ENCODE results near the gene TMEM114.

TMEM114 gene

DNA sequence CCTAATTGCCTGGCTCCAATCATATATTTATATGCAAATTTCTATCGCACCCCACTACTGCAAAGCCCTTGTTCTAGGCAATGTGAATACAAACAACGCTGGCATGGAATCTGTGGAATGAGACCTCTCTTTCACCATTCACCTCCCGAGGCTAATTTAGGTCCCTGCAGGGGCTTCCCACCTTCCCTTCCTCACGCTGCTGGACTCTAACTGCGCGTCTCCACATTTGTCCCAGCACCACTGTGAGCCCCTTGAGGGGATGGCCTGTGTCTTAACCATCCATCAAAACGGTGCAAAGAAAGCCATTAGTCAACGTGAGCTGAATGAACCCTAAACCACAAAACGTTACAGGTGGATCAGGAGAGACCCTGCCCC, 1.6 kb downstream of the TMEM114 start:
- DNase-seq (ENCODE audit: low spot score): no peak
- ChIA-PET POLR2A (ENCODE audit: low non-redundant PET) (no interaction called here), CTCF (no interaction called here)
- TF ChIP-seq, protein P1, sequence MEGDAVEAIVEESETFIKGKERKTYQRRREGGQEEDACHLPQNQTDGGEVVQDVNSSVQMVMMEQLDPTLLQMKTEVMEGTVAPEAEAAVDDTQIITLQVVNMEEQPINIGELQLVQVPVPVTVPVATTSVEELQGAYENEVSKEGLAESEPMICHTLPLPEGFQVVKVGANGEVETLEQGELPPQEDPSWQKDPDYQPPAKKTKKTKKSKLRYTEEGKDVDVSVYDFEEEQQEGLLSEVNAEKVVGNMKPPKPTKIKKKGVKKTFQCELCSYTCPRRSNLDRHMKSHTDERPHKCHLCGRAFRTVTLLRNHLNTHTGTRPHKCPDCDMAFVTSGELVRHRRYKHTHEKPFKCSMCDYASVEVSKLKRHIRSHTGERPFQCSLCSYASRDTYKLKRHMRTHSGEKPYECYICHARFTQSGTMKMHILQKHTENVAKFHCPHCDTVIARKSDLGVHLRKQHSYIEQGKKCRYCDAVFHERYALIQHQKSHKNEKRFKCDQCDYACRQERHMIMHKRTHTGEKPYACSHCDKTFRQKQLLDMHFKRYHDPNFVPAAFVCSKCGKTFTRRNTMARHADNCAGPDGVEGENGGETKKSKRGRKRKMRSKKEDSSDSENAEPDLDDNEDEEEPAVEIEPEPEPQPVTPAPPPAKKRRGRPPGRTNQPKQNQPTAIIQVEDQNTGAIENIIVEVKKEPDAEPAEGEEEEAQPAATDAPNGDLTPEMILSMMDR (conservative IDR thresholded peaks at IDR 0.05; ENCODE audit: low read depth): no peak
- no peak overlapping the region for H3K27ac ChIP-seq

DNA sequence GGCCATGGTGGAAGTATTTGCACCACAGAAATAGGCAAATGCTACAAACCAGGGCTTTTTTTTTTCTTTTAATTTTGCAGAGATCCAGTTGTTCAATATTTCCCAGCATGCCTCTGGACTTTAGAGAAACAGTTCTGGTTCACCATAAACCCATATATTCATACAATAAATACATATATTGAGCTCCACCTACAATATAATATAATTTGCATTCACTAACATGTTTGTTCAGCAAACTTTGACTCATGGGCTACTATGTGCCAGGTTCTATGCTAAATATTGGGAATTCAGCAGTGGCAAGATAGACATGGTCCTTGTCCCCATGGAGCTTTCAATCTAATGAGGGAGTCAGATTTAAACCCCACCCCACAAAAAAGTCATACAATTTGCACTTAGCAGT, 3.2 kb downstream of the TMEM114 start:
- no peak for DNase-seq (ENCODE audit: low spot score)
- CTCF ChIA-PET: interaction anchor here (1.1 kb wide), 1 partner anchor 20 kb away, joined by 3 read pairs; no protein-coding TSS in a partner anchor
- TF ChIP-seq, protein P1 (conservative IDR thresholded peaks at IDR 0.05; ENCODE audit: low read depth): no peak
- no peak overlapping the region for H3K27ac ChIP-seq
- POLR2A ChIA-PET (ENCODE audit: low non-redundant PET): no interaction called here

DNA sequence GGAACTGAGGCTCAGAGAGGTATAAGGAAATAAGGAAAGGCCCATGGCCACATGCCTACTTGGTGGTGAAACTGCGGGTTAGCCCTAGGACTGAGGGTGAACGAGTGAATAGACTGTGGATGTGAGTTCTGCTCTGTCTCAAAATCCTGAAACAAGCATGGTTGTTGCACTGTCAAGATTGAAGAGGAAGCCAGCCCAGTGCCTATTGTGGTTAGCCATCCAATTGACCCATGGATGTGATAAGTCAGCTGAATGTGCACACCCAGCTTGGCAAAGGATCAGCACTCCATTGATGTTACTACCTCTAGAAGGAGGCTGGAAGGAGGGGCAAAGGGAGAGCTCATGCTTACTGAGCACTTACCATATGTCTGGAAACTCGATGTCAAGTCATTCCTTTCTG, 4.5 kb downstream of the TMEM114 start:
- H3K27ac ChIP-seq: no peak overlapping the region
- CTCF ChIA-PET: no interaction called here
- POLR2A ChIA-PET (ENCODE audit: low non-redundant PET): no interaction called here
- TF ChIP-seq, protein P1 (conservative IDR thresholded peaks at IDR 0.05; ENCODE audit: low read depth): no peak
- DNase-seq (ENCODE audit: low spot score): no peak

- CTCF ChIA-PET: no interaction called here
Measured at GRCh38 chr16:8585041-8585440, 5.3 kb downstream of the TMEM114 start.

DNA sequence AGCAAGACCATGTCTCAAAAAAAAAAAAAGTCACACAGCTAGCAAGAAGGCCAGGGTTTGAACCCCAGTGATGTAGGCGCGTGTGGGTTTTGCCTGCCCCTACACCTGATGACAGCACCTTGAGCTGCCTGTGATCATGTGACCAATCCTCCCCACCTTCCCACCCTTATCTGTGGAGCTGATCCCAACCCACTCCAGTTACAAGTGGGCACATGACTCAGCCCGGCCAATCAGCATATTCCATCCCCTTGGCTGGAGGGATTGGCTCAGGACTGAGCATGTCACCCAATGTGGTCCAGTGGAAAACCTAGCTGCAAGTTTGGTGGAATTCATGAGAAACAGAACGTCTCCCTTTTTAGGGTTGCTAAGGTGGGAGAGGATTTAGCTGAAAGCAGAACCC, 6.6 kb downstream of the TMEM114 start:
- no peak for DNase-seq (ENCODE audit: low spot score)
- POLR2A ChIA-PET (ENCODE audit: low non-redundant PET): no interaction called here
- CTCF ChIA-PET: interaction anchor here (0.6 kb wide), 1 partner anchor 215 kb away, joined by 3 read pairs; no protein-coding TSS in a partner anchor
- H3K27ac ChIP-seq: no peak overlapping the region
- TF ChIP-seq, protein P1 (conservative IDR thresholded peaks at IDR 0.05; ENCODE audit: low read depth): no peak

More at GRCh38 chr16:8585041-8585440, 5.3 kb downstream of the TMEM114 start:
- DNase-seq (ENCODE audit: low spot score): no peak
- TF ChIP-seq, protein P1 (conservative IDR thresholded peaks at IDR 0.05; ENCODE audit: low read depth): no peak
- POLR2A ChIA-PET (ENCODE audit: low non-redundant PET): no interaction called here
- H3K27ac ChIP-seq: no peak overlapping the region

DNA sequence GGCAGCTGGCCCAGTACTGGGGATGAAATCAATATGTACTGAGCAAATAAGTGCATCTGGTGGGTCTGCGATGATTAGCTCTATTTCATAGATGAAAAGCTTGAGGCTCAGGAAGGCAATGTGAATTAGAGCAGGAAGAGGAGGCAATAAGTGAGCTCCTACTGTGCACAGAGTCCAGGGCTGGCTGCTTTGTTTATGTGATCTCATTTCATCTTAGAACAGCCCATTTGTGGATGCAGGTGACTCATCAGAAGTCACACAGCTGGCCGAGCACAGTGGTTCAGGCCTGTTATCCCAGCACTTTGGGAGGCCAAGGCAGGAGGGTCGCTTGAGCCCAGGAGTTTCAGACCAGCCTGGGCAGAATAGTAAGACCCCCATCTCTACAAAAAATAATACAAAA, 7.1 kb downstream of the TMEM114 start:
- TF ChIP-seq, protein P1 (conservative IDR thresholded peaks at IDR 0.05; ENCODE audit: low read depth): no peak
- H3K27ac ChIP-seq: no peak overlapping the region
- no peak for DNase-seq (ENCODE audit: low spot score)
- CTCF ChIA-PET: no interaction called here
- POLR2A ChIA-PET (ENCODE audit: low non-redundant PET): no interaction called here
